22Rv1 (cell line): ENCODE data around the gene CNTN3.

Experiments used
- H3K27ac ChIP-seq: fragments of 450-650 bp; 2 replicates; pipeline ENCODE4 v1.5.1; 2017
- CTCF ChIP-seq: fragments of 450-650 bp; IDR thresholded peaks from 2 replicates; pipeline ENCODE4 v1.5.1; 2017; ENCODE audit warnings: mild to moderate bottlenecking
- ZFX ChIP-seq: fragments of 450-650 bp; IDR thresholded peaks from 2 replicates; pipeline ENCODE4 v1.6.1; 2017; ENCODE audit warnings: antibody characterized with exemption, borderline replicate concordance

Gene CNTN3

GRCh38 chr3:74614107-74614967 lies at the start of gene CNTN3:
Gene CNTN3, minus strand, starts transcription at chr3:74614659. Its CDS starts 93,547 bp downstream, at chr3:74521112.
- TF ChIP-seq ZFX (no peak), CTCF (no peak)
- peak within 1 kb of the TSS; percentile 42 for H3K27ac ChIP-seq

- no peak overlapping the region for H3K27ac ChIP-seq
- TF ChIP-seq CTCF (no peak), ZFX (no peak)
Measured at GRCh38 chr3:74663178-74663577, 48.7 kb upstream of the CNTN3 start.

GRCh38 chr3:74661672-74662071 lies 47.2 kb upstream of the CNTN3 start:
- TF ChIP-seq ZFX (no peak), CTCF (no peak)
- no peak overlapping the region for H3K27ac ChIP-seq

- no peak overlapping the region for H3K27ac ChIP-seq
- no peak for TF ChIP-seq CTCF
- TF ChIP-seq ZFX: no peak
Measured at GRCh38 chr3:74651885-74652284, 37.4 kb upstream of the CNTN3 start.

- TF ChIP-seq CTCF: no peak
- TF ChIP-seq ZFX: no peak
Measured at GRCh38 chr3:74651292-74651691, 36.8 kb upstream of the CNTN3 start.

GRCh38 chr3:74648107-74648506 lies 33.6 kb upstream of the CNTN3 start:
- H3K27ac ChIP-seq: no peak overlapping the region
- TF ChIP-seq CTCF (no peak), ZFX (no peak)

More at GRCh38 chr3:74651292-74651691, 36.8 kb upstream of the CNTN3 start:
- no peak overlapping the region for H3K27ac ChIP-seq

- H3K27ac ChIP-seq: no peak overlapping the region
- TF ChIP-seq ZFX (no peak), CTCF (no peak)
Measured at GRCh38 chr3:74646094-74646493, 31.6 kb upstream of the CNTN3 start.
